Stimulated activated CD4-positive, alpha-beta T cell treated with anti-CD3 and anti-CD28 coated beads, Interleukin-12 subunit alpha, Interleukin-12 subunit beta, amount 100 ng/mL, for 24 hours (primary cell): ENCODE measurements around the gene CEBPG.

ENCODE experiments used
- DNase-seq, 2 experiments: peaks; one replicate each; pipeline ENCODE4 v3.0.0-alpha.2; 2020; ENCODE audit warnings: low read depth in 2 of 2

CEBPG gene

DNA sequence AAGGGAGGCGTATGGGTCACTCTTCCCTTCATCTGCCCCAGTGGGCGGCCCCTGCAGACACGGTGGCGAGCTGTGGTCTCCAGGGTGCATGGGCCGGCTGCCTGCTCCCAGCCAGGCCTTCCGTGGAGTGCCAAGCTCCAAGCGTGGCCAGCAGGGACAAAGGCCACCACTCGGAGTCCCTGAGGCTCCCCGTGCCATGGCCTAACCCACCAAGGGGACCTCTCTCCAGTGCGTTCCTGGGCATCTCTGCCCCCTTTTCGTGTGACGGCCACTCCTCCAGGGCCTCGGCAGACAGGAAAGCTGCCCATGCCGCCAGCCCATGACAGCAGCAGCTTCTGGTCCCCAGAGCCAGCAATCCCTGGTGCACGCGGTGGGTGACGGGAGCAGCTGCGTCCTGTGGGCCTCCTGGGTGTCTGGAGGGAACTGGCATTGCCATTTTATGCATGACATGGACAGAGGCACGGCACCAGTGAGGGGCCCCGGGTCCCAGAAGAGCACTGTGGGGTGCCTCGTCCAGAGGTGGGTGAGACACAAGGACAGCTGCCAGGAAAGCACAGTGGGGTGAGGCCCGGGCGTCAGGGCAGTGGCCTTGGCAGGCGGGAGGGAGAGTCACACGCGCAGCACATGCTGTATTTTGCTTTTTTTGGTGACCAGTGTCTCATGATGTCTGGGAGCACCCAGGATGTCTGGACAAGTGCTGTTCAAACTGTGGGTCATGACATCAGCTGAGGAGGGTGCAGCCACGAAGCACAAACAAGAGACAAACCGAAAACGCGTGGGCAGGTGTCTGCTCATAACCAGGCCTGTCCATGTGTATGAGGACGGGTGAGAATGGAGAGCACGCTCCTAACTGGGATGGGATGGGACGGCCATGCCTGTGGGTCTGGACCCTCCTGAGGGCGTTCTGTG lies 32.3 kb downstream of the CEBPG start:
- no peak for DNase-seq

- peak; percentile 67 to 75 for DNase-seq
Observed at GRCh38 chr19:33406521-33407139, 33.1 kb downstream of the CEBPG start.

DNA sequence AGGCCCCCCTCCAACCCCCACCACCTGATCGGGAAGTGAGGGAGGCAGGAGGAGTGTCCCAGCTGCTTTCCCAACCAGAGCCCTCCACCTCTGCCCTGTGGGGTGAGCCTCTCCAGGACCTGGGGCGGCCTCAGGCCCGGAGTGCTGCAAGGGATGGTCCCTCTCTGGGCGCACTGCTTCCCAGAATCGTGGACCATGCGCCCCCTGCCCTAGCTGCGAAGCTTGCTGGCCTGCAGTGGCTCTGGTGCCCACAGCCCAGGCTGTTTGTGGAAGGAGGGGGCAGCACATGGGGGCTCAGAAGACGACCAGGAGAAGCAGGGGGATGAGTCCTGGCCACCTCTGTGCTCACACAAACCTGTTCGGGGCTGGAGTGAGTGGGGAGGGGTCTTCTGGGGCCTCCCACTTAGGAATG lies 33.6 kb downstream of the CEBPG start:
- no peak for DNase-seq

GRCh38 chr19:33407716-33408115 lies 34.2 kb downstream of the CEBPG start:
- DNase-seq = no peak

DNA sequence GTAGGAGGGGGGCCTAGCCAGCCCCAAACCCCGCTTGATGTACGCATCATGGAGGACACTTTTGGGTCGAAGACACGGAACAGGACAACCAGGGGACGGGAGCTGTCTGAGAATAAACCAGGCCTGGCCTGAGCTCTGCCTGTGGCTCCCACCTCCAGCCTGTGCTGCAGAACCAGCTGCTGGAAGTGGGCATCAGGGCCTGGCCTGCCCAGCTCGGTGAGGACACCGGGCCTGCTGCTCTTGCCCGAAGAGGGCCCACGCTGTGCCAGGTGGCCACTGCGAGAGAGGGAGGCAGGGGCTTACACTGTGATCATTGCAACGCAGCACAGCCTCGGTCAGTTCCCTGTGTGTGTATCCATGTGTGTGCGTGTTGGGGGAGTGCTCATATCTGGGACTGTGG lies 34.6 kb downstream of the CEBPG start:
- no peak for DNase-seq

DNA sequence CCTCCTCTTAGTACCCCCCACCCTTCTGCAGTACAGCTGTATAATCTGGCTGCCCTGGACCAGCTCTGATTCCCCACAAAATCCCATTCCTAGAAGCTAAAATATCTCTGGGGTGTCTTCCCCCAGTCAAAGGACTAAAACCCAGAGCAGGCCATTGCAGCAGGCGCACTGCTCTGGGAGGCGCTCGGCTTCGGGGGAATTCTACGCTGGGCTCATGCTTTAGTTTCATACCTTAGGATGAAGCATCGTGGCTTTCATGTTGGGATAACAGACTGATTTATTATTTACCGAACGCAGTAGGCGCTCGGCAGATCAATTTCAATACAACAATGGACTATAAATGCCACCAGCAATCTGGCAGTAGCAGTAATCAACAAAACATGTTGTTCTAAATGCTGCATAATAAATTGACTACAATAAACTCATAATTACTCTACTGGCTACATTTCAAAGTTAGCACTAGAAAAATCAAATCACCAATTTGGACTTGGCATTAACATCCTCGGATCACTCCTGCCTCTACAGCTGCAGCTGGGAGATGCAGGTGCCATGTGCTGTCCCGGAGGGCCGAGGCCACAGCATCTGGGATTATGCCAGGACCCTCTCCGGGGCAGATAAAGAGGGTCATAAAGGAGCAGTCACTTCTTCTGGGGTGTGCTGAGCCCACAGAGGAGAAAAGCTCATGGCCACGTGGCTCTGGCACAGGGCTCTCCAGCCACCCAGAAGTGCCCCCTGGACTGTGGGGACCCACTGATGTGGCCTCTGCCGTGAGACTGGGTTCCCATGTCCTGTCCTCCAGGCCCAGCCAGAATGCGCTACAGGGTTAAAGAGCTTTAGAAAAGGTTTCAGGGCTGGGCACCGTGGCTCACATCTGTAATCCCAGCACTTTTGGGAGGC lies 35.3 kb downstream of the CEBPG start:
- DNase-seq = no peak

DNA sequence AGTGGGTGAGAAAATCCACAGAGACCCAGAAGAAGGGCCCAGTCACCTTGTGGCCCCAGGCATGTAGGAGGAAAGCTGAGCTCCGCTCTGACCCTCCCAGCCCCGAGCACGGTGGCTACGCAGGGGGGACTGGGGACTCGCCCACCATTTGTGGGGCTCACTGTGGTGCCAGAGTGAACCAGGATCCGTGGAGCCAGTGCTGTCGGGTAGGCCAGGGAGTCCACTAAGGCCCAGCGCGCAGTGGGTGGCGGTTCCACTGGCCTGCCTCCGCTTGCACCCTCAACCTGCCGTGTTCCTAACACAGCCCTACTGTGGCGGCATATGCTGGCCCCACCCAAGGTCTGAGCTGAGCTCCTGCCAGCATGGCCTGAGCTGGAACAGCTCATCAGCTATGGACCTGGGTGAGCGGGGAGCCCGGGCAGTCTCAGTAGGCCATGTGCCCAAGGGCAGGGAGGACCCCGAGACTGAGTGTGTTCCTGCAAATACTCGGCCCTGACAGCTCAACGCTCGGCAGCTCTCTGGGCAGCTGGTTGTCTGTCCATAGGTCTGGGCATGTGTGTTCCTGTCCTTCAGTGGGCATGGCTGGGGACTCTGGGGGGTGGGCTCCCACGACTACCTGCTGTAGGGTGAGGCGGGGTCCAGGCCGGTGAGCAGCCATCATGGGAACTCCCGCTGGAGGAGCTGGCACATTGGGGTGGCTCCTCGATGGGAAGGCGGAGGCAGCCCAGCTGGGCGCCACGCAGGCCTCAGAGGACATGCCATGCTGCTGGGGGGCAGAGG lies 36.6 kb downstream of the CEBPG start:
- no peak for DNase-seq

GRCh38 chr19:33410915-33411401 lies 37.4 kb downstream of the CEBPG start:
- no peak for DNase-seq

GRCh38 chr19:33411621-33412180 lies 38.2 kb downstream of the CEBPG start:
- DNase-seq = no peak

- DNase-seq = no peak
Observed at GRCh38 chr19:33412601-33413425, 39.3 kb downstream of the CEBPG start.

DNA sequence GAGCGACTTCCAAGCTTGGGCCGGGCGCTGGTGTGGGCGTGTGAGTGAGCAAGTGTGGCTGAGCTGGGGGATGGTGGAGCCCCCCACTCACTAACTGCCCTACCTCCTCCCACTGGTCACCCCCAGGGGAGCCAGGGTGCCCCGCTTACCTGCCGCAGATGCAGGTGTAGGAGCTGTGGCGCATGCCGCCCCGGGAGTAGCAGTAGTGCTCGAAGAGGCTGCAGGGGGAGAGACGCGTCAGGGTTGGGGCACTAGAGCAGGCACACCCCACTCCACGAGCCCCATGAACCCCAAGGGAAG lies 39.9 kb downstream of the CEBPG start:
- DNase-seq = no peak

DNA sequence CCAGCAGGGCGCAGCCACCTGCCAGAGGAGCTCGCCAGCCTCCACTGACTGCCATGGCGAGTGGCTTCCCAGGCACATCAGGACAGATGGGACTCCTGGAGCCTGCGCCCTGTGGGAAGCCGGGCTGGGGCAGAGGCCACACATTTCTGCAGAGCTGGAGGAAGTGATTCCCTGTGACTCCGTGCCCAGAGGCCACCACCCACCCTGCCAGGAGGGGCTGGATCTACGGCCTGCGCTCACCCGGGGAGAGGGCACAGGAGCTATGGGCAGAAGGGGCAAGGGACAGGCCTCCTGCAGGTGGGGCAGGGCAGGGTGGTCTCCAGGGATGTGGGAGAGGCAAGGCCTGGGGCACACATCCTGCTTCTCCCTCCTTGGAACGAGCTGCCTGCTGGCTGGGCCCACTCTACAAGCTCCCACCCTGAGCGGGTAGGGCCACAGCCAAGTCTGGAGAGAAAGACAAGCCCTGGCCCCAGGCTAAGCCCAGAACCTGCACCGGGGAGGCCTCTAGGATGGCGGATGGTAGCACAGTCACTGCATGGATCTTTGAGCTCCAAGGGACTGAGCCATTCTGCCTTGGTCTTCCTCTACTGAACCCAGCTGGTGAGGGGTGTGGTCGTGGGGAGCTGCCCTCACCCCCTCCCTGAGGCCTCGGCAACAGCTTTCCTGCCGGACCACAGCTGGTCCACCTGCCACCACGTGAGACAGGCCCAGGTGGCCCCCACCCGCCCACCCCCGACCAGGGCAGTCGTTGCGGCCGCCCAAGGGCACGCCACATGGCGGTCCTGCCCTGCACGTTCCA lies 40.6 kb downstream of the CEBPG start:
- DNase-seq = no peak

DNA sequence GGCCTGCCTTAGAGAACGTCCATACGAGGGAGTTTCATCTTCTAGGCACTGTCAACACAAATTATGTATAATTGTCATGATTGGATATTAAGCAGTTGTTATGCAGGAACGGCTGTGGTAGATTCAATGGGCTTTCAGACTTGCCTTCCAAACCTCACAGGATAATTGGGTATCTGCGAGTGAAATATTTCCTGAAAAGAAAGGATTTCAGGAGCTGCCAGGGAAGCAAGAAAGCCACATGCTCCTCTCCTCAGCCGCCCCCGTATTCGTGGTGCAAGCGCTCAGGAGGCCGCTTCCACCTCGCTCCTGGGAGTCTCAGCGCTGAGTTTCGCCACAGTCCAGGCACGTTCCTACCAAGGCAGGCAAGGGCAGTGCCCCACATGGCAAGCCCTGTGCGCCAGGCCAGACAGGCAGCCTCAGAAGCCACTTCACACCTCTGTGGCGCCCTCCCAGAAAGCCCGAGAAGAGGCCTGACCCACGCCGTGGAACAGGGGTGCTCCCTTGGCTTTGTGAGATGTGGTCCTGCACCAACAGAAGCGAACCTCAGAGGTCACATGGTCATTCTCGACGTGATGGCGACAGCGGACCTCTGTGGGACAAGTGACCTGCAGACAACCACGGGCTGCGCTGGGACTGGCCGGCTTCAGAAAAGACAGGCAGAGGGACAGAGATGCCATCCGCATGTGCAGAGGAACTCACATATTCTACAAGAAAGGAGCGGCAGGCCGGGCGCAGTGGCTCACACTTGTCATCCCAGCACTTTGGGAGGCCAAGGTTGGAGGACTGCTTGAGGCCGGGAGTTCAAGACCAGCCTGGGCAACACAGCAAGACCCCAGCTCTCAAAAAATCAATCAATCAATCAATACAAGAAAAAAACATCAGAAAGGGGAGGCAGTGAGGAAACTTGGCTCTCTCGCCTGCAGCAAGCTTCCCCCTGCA lies 41.4 kb downstream of the CEBPG start:
- DNase-seq = no peak

DNA sequence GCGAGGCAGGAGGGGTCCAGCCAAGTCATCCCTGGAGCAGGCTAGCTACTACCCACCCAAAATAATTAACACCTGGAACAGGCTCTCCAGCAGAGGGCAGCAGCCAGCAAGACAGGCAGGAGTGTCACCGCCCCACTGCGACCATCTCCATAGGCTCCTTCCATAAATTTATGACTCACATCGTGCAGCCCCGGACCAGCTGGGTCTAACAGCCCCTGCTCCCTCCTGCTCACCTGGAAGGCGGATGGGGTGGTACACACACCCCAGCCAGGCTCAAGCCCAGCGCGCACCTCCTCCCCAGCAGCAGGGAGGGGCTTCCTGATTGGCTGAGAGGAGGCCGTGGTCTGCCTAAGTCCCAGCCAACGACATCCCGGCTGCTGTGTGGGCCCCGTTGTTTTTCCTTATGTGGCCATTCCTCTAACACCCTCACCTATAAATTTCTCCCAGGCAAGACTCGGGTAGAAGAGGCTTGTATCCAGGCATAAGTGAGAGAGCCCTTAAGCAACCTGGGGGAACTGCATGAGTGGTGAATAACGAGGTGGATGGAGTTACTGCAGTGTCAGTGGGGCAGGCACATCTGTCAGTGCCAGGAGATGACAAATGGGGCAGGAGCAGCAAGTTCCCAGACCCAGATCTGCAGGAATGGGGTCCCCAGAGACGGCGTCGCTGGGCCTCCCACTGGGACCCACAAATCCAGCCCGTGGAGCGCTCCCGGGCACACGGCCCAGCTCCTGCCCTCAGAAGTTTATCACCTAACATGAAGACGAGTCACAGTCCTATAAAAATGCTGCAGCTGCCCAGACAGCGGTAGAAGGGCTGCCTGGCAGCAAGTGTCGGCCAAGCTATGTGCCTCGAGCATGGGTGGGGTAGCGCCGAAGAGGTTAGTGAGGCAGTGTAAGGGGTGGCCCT lies 43.1 kb downstream of the CEBPG start:
- peak; percentile 37 to 72 for DNase-seq

GRCh38 chr19:33417751-33418150 lies 44.2 kb downstream of the CEBPG start:
- DNase-seq = no peak

- DNase-seq = no peak
Observed at GRCh38 chr19:33418461-33418860, 45.0 kb downstream of the CEBPG start.
